RWPE1 (cell line): ENCODE results near the gene KRTAP5-1.
"Not testable (repeated sequence)": the region's sequence is repeated elsewhere in the genome, so short reads cannot be mapped to it uniquely, and the experiment has no call there.

ENCODE experiments used
- CTCF ChIA-PET: fragments of 350-600 bp; sonication (Branson Sonifier 250); formaldehyde crosslinking; extraction: SDS; loops from one replicate; lab custom pipeline; 2021; lab: Yijun Ruan, JAX
- POLR2A ChIA-PET: fragments of 400-600 bp; formaldehyde crosslinking; extraction: SDS; loops from one replicate; lab custom pipeline; 2020; ENCODE audit warnings: antibody characterized with exemption; ENCODE audit not compliant: low non-redundant PET; lab: Yijun Ruan, JAX
- DNase-seq: peaks from one replicate; pipeline ENCODE4 v3.0.0; 2012; ENCODE audit warnings: low spot score
- H3K27ac ChIP-seq: fragments of 450-650 bp; 2 replicates; pipeline ENCODE4 v1.5.1; 2017
- CTCF ChIP-seq: fragments of 450-650 bp; conservative IDR thresholded peaks from 2 replicates; pipeline ENCODE4 v1.5.1; 2017; ENCODE audit warnings: low read depth, mild to moderate bottlenecking

KRTAP5-1 gene

DNA sequence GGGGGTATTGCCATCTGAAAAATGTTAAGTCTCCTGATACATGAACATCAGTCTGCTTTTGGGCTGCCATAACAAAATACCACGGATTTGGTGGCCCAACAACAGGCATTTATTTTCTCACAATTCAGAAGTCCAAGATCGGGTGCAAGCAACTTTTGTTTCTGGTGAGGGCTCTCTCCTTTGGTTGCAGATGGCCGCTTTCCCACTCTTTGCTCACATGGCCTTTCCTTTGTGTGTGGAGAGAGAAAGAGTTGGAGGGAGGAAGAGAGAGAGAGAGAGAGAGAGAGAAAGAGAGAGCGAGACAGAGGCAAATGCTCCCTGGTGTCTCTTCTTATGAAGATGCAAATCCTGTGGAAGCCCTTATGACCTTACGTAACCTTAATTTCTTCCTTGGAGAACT, 15.5 kb upstream of the KRTAP5-1 start:
- POLR2A ChIA-PET: no interaction called here
- no peak for DNase-seq
- TF ChIP-seq CTCF: no peak
- H3K27ac ChIP-seq: no peak overlapping the region
- CTCF ChIA-PET: no interaction called here

DNA sequence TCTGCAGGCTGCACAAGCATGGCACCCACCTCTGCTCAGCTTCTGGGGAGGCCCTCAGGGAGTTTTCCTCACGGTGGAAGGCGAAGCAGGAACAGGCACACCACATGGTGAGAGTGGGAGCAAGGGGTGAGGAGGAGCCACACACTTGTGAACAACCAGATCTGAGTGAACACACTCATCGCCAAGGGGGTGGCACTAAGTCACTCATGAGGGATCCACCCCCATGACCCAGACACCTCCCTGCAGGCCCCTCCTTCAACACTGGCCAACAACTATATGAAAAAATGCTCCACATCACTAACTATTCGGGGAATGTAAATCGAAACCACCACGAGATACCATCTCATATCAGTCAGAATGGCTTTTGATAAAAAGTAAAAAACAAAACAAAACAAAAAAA, 13.7 kb upstream of the KRTAP5-1 start:
- no peak for TF ChIP-seq CTCF
- no peak overlapping the region for H3K27ac ChIP-seq
- no peak for DNase-seq
- ChIA-PET CTCF (interaction anchor here (0.5 to 0.6 kb wide), 2 partner anchors 9 to 141 kb away, joined by 3 read pairs; no protein-coding TSS in a partner anchor), POLR2A (no interaction called here)

DNA sequence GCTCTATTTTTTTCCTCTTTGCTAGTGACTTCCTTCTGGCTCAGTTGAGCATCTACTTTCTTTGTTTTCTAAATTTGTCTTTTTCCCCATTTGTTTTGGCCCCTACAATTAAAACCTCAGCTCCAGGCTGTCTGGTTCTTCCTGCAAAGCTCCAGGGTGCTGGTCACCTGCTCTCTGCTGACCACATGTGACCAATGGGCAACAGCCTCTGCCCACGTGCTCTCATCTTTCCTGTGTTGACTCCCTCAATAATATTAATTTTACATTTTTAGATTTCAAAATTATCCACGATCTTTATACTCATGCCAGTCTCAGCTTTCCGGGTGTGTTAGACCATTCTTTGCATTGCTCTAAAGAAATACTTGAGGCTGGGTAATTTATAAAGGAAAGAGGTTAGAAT, 13.3 kb upstream of the KRTAP5-1 start:
- DNase-seq, POLR2A ChIA-PET, H3K27ac ChIP-seq: not testable (repeated sequence)
- CTCF ChIA-PET: interaction anchor here (0.5 kb wide), 1 partner anchor 141 kb away, joined by 3 read pairs; no protein-coding TSS in a partner anchor

GRCh38 chr11:1597994-1598380, 12.9 kb upstream of the KRTAP5-1 start, which contains the start of gene KRTAP5-2:
Gene KRTAP5-2 (minus strand): TSS chr11:1598294. CDS start chr11:1598250, 44 bp downstream.
- ChIA-PET CTCF (interaction anchor here (0.5 to 1.4 kb wide), 2 partner anchors 51 to 141 kb away, joined by 3 read pairs; no protein-coding TSS in a partner anchor), POLR2A (no interaction called here)
- TF ChIP-seq CTCF: no peak
- H3K27ac ChIP-seq: no peak within 1 kb of the TSS
- DNase-seq: no peak

DNA sequence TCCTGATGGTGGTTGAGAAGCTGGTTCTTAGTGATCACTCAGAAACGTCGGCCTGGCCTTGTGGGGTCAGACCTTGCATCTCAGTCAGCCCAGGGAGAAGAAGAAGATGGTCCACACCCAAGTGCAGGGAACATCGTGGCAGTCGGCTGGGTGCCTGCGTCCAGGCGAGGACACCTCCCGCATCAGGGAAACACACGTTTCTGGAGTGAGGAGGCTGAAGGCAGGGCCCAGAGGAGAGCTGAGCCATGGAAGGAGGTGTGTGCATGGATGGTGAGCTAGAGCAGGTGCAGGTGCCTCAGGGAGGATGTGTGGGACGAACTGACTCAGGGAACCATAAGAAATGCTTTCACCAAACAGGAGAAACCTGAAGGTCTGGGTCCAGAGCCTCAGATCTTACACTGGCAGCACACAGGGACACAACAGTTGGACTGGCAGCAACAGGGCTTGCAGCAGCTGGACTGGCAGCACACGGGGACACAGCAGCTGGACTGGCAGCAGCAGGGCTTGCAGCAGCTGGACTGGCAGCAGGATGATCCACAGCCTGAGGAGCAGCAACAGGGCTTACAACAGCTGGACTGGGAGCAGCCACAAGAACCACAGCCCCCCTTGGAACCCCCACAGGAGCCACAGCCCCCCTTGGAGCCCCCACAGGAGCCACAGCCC, 12.4 kb upstream of the KRTAP5-1 start:
- TF ChIP-seq CTCF: no peak
- CTCF ChIA-PET: interaction anchor here (0.6 to 1.4 kb wide), 2 partner anchors 42 to 51 kb away, joined by 3 read pairs; no protein-coding TSS in a partner anchor
- no peak for DNase-seq
- H3K27ac ChIP-seq: no peak overlapping the region
- POLR2A ChIA-PET: no interaction called here

DNA sequence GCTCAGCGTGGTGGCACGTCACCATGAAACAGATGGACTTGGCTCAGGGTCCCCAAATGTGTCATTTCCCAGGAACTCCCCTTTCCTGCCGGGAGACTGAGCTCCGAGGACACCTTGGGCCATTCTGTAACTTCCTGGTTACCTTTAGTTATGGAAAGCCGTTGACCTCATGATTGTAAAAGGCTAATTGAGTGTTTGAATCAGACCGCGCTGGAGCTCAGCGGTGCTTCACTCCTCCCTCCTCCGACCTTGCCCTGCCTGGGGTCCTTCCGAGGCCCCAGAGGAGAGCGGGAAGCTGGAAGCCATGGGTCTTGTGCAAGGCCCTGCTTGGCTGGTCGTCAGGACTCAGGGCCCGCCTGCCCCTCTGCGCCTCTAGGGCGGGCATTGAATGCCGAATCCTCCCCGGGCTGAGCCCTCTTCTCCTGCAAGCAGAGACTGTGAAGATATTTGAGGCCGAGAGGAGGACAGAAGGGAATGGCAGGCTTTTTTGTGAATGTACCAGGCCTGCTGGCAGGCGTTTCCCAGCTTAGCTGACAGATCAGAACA, 11.6 kb upstream of the KRTAP5-1 start:
- DNase-seq, POLR2A ChIA-PET, H3K27ac ChIP-seq: not testable (repeated sequence)
- CTCF ChIA-PET: interaction anchor here (0.6 to 1.4 kb wide), 3 partner anchors 41 to 51 kb away, joined by 3 to 8 read pairs (median 3); no protein-coding TSS in a partner anchor

- CTCF ChIA-PET: interaction anchor here (0.6 to 1.4 kb wide), 5 partner anchors 17 to 57 kb away, joined by 4 to 8 read pairs (median 5); partner anchors contain the start of gene KRTAP5-4
- POLR2A ChIA-PET, H3K27ac ChIP-seq, DNase-seq: not testable (repeated sequence)
Measured at GRCh38 chr11:1595994-1596575, 11.0 kb upstream of the KRTAP5-1 start.
